Neuronal stem cell (in vitro differentiated cells): Measurements from ENCODE around the gene GLIS1.
A peak's percentile ranks its signal among the peaks of the same experiment; 100 is the strongest.

Experiments used
- DNase-seq: peaks from one replicate; pipeline ENCODE4 v3.0.0-alpha.2; 2013; ENCODE audit warnings: low spot score
- H2AFZ ChIP-seq: one replicate; pipeline ENCODE4 v1.6.1; 2013; ENCODE audit warnings: mild to moderate bottlenecking, low read length, inconsistent platforms
- H2AK5ac ChIP-seq: 2 replicates; pipeline ENCODE4 v1.6.1; 2013; ENCODE audit warnings: low read depth, mild to moderate bottlenecking, inconsistent platforms, low read length, moderate library complexity, mixed read lengths
- H2BK120ac ChIP-seq: 2 replicates; pipeline ENCODE4 v1.6.1; 2013; ENCODE audit warnings: low read depth, mild to moderate bottlenecking, inconsistent platforms, low read length, moderate library complexity, mixed read lengths
- H2BK12ac ChIP-seq: one replicate; pipeline ENCODE4 v1.6.1; 2013; ENCODE audit warnings: low read length, inconsistent platforms
- H2BK15ac ChIP-seq: 2 replicates; pipeline ENCODE4 v1.6.1; 2013; ENCODE audit warnings: mild to moderate bottlenecking, low read length, inconsistent platforms, mixed read lengths
- H2BK5ac ChIP-seq: one replicate; pipeline ENCODE4 v1.6.1; 2013; ENCODE audit warnings: inconsistent platforms, mild to moderate bottlenecking, low read length, moderate library complexity
- H3K14ac ChIP-seq: one replicate; pipeline ENCODE4 v1.6.1; 2013; ENCODE audit warnings: low read length, inconsistent platforms
- H3K18ac ChIP-seq: 2 replicates; pipeline ENCODE4 v1.6.1; 2013; ENCODE audit warnings: low read length, inconsistent platforms
- H3K23ac ChIP-seq: 2 replicates; pipeline ENCODE4 v1.6.1; 2013; ENCODE audit warnings: low read depth, mild to moderate bottlenecking, mixed read lengths, low read length, inconsistent platforms; ENCODE audit not compliant: poor library complexity
- H3K27ac ChIP-seq: replicated peaks from 3 replicates; pipeline ENCODE4 v1.5.1; 2013; ENCODE audit warnings: low read length, inconsistent platforms
- H3K27me3 ChIP-seq, 3 experiments: 2 replicates each; pipeline ENCODE4 v1.6.1; 2013; ENCODE audit warnings: low read length in 3 of 3, mild to moderate bottlenecking in 2 of 3, inconsistent platforms in 1 of 3, low read depth in 1 of 3, mixed read lengths in 1 of 3, moderate library complexity in 1 of 3; ENCODE audit not compliant: control insufficient read depth in 3 of 3, insufficient read depth in 3 of 3
- H3K36me3 ChIP-seq, 2 donors: replicated peaks in 1 of 2; 2 replicates each; pipeline ENCODE4 v1.6.1; 2013; ENCODE audit warnings: low read length in 2 of 2; ENCODE audit not compliant: control insufficient read depth in 2 of 2, insufficient read depth in 2 of 2
- H3K4ac ChIP-seq: 2 replicates; pipeline ENCODE4 v1.6.1; 2013; ENCODE audit warnings: inconsistent platforms, mild to moderate bottlenecking, low read length, moderate library complexity
- H3K4me1 ChIP-seq, 2 donors: 1 replicate in 1 of 2; 2 replicates in 1 of 2; pipeline ENCODE4 v1.6.1; 2013; ENCODE audit warnings: low read length in 2 of 2, low read depth in 1 of 2; ENCODE audit not compliant: control insufficient read depth in 2 of 2, insufficient read depth in 1 of 2
- H3K4me2 ChIP-seq: one replicate; pipeline ENCODE4 v1.6.1; 2013; ENCODE audit warnings: mild to moderate bottlenecking, low read length, inconsistent platforms; ENCODE audit not compliant: insufficient read depth, poor library complexity, severe bottlenecking
- H3K4me3 ChIP-seq, 2 donors: 2 replicates each; pipeline ENCODE4 v1.5.1; 2013; ENCODE audit warnings: low read length in 2 of 2, mild to moderate bottlenecking in 2 of 2, inconsistent platforms in 1 of 2, moderate library complexity in 1 of 2
- H3K79me1 ChIP-seq: one replicate; pipeline ENCODE4 v1.6.1; 2013; ENCODE audit warnings: low read depth, mild to moderate bottlenecking, inconsistent platforms, low read length, moderate library complexity
- H3K9ac ChIP-seq: one replicate; pipeline ENCODE4 v1.6.1; 2013; ENCODE audit warnings: mild to moderate bottlenecking, low read depth, low read length, inconsistent platforms; ENCODE audit not compliant: poor library complexity
- H3K9me3 ChIP-seq, 2 donors: replicated peaks in 1 of 2; 2 replicates each; pipeline versions ENCODE3 to v1.6.1; 2013; ENCODE audit warnings: low read length in 2 of 2, mild to moderate bottlenecking in 2 of 2, inconsistent platforms in 1 of 2, low read depth in 1 of 2, mixed read lengths in 1 of 2, moderate library complexity in 1 of 2; ENCODE audit not compliant: control insufficient read depth in 2 of 2, insufficient read depth in 1 of 2
- H4K8ac ChIP-seq: one replicate; pipeline ENCODE4 v1.6.1; 2013; ENCODE audit warnings: low read depth, mild to moderate bottlenecking, inconsistent platforms, low read length, moderate library complexity
- H4K91ac ChIP-seq: one replicate; pipeline ENCODE4 v1.6.1; 2013; ENCODE audit warnings: low read length, low read depth, mild to moderate bottlenecking, inconsistent platforms; ENCODE audit not compliant: poor library complexity
- WGBS, 2 donors: extraction: QIAGEN DNeasy Blood & Tissue Kit; methylation state at CpG; one replicate each; pipeline ENCODE4 v1.1.7; 2013; ENCODE audit warnings: missing lambda C conversion rate in 2 of 2, mixed read lengths in 1 of 2; ENCODE audit not compliant: insufficient read length in 2 of 2, insufficient replicate concordance in 1 of 2; ENCODE audit errors: extremely low coverage in 2 of 2; 5-methylcytosine and 5-hydroxymethylcytosine counted together

GLIS1 gene

DNA sequence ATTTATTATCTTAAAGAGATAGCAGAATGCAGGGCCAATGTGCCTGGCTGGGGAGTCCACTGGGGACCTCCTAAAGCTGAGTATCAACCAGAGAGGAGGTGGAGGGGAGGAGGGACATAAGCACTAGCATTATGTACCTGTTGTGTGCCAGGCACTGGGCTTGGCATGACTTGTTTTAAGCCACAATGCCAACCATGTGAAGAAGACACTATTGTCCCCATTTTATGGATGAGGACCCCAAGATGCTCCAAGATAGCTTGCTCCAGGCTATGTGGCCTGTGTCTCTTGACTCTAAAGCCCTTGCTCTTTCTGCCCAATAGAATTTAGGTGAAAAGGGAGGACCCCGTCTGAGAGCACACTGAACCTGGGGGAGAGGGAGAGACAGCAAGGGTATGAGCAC is 111.3 kb downstream of the GLIS1 start:
- Histone ChIP-seq H4K91ac (no peak overlapping the region), H3K18ac (no peak overlapping the region), H2AFZ (no peak overlapping the region), H3K4me2 (no peak overlapping the region), H3K27ac (no peak overlapping the region), H3K4me1 (no peaks in the 10 kb centered on the region), H2BK5ac (no peak overlapping the region), H3K14ac (no peak overlapping the region), H3K23ac (no peak overlapping the region), H3K36me3 (no peaks in the 10 kb centered on the region), H3K79me1 (no peaks in the 10 kb centered on the region), H2BK120ac (no peak overlapping the region), H2BK15ac (no peak overlapping the region), H3K9ac (no peak overlapping the region), H3K9me3 (no peaks in the 10 kb centered on the region), H3K27me3 (peaks cover 0 to 5% (median 0%) of the 10 kb centered on the region in 3 experiments), H3K4ac (no peak overlapping the region), H3K4me3 (no peak overlapping the region), H2BK12ac (no peak overlapping the region), H2AK5ac (no peak overlapping the region), H4K8ac (no peak overlapping the region)
- no CpG with 5 or more reads among the region's 1 CpG for WGBS, 2 donors
- DNase-seq: no peak

- H2BK15ac ChIP-seq: no peak overlapping the region
- H2AK5ac ChIP-seq: no peak overlapping the region
- H3K4ac ChIP-seq: no peak overlapping the region
- H3K23ac ChIP-seq: no peak overlapping the region
- H2BK120ac ChIP-seq: no peak overlapping the region
- no peaks in the 10 kb centered on the region for H3K36me3 ChIP-seq
- DNase-seq: no peak
- no peak overlapping the region for H3K18ac ChIP-seq
- no CpG with 5 or more reads among the region's 13 CpGs for WGBS, 2 donors
- H3K79me1 ChIP-seq: no peaks in the 10 kb centered on the region
- H3K27me3 ChIP-seq: peaks cover 0 to 10% (median 0%) of the 10 kb centered on the region in 3 experiments
- H3K27ac ChIP-seq: no peak overlapping the region
- no peak overlapping the region for H4K8ac ChIP-seq
- H3K4me3 ChIP-seq: no peak overlapping the region
- H2BK12ac ChIP-seq: no peak overlapping the region
- H3K14ac ChIP-seq: no peak overlapping the region
- no peak overlapping the region for H3K9ac ChIP-seq
- H3K9me3 ChIP-seq: no peaks in the 10 kb centered on the region
- no peaks in the 10 kb centered on the region for H3K4me1 ChIP-seq
- H2AFZ ChIP-seq: no peak overlapping the region
- no peak overlapping the region for H3K4me2 ChIP-seq
- no peak overlapping the region for H2BK5ac ChIP-seq
- H4K91ac ChIP-seq: no peak overlapping the region
Measured at GRCh38 chr1:53627031-53627430, 111.9 kb downstream of the GLIS1 start.

DNA sequence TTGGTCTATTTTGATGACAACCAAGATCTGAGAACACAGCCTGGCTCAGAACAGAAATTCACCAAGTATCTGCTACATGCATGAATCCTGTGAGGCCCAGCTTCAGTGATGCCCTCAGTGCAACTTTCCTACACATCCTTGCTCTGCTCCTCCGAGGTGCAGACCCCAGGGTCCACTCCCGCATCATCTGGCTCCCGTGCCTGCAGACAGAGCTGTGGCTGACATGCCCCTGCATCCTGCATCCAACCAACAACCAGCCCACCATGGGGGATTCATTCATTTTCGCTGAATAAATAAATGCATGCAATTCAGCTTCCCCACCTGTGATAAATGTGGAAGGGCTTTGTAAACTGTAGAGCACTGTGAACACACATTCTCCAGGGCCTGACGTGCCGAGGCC is 112.3 kb downstream of the GLIS1 start:
- Histone ChIP-seq H3K36me3 (no peaks in the 10 kb centered on the region), H2AFZ (no peak overlapping the region), H3K9ac (no peak overlapping the region), H4K91ac (no peak overlapping the region), H2AK5ac (no peak overlapping the region), H2BK15ac (no peak overlapping the region), H4K8ac (no peak overlapping the region), H3K9me3 (no peaks in the 10 kb centered on the region), H3K23ac (no peak overlapping the region), H3K27me3 (peaks cover 0 to 10% (median 0%) of the 10 kb centered on the region in 3 experiments), H3K4me1 (no peaks in the 10 kb centered on the region), H3K79me1 (no peaks in the 10 kb centered on the region), H3K14ac (no peak overlapping the region), H2BK120ac (no peak overlapping the region), H3K4me3 (no peak overlapping the region), H3K4ac (no peak overlapping the region), H2BK12ac (no peak overlapping the region), H3K4me2 (no peak overlapping the region), H2BK5ac (no peak overlapping the region), H3K18ac (peak overlapping the region; percentile 15), H3K27ac (no peak overlapping the region)
- no CpG with 5 or more reads among the region's 6 CpGs for WGBS, 2 donors
- no peak for DNase-seq

- Histone ChIP-seq H2BK12ac (no peak overlapping the region), H3K4ac (no peak overlapping the region), H2AFZ (no peak overlapping the region), H3K4me3 (no peak overlapping the region), H4K8ac (no peak overlapping the region), H3K9ac (no peak overlapping the region), H3K27ac (no peak overlapping the region), H3K14ac (no peak overlapping the region), H3K18ac (no peak overlapping the region), H2BK120ac (no peak overlapping the region), H2BK15ac (no peak overlapping the region), H3K36me3 (no peaks in the 10 kb centered on the region), H3K4me1 (no peaks in the 10 kb centered on the region), H3K23ac (no peak overlapping the region), H3K27me3 (peaks cover 0 to 12% (median 0%) of the 10 kb centered on the region in 3 experiments), H4K91ac (no peak overlapping the region), H2AK5ac (no peak overlapping the region), H3K79me1 (no peaks in the 10 kb centered on the region), H3K4me2 (no peak overlapping the region), H2BK5ac (no peak overlapping the region), H3K9me3 (no peaks in the 10 kb centered on the region)
- WGBS, 2 donors: no CpG with 5 or more reads among the region's 10 CpGs
- DNase-seq: no peak
Measured at GRCh38 chr1:53625766-53626520, 113.0 kb downstream of the GLIS1 start.
